Muscle of leg (tissue), 11 donors: ENCODE measurements around the gene MVB12B. TPM values are rescaled to one million over a fixed set of nuclear protein-coding genes. Genes with fewer than 3 reads are reported as not detected.
A peak's percentile ranks its signal among the peaks of the same experiment; 100 is the strongest.

Source experiments
- DNase-seq: peaks from one replicate; pipeline ENCODE4 v3.0.0; 2013
- H3K27ac ChIP-seq: one replicate; pipeline ENCODE4 v1.5.1; 2013; ENCODE audit warnings: mild to moderate bottlenecking, low read length, control low read depth
- H3K27me3 ChIP-seq: one replicate; pipeline ENCODE4 v1.6.1; 2013; ENCODE audit warnings: low read length; ENCODE audit not compliant: control insufficient read depth, insufficient read depth
- H3K36me3 ChIP-seq: one replicate; pipeline ENCODE4 v1.6.1; 2013; ENCODE audit warnings: low read length; ENCODE audit not compliant: control insufficient read depth, insufficient read depth
- H3K4me1 ChIP-seq: one replicate; pipeline ENCODE4 v1.6.1; 2013; ENCODE audit warnings: low read length; ENCODE audit not compliant: control insufficient read depth, insufficient read depth
- H3K4me3 ChIP-seq: one replicate; pipeline ENCODE4 v1.5.1; 2013; ENCODE audit warnings: low read length, control low read depth
- H3K9me3 ChIP-seq: replicated peaks from 2 replicates; pipeline ENCODE4 v1.6.1; 2013; ENCODE audit warnings: low read depth, low read length; ENCODE audit not compliant: control insufficient read depth
- WGBS: methylation state at CpG from one replicate; pipeline ENCODE4 v1.1.5; 2013; ENCODE audit warnings: missing lambda C conversion rate; ENCODE audit not compliant: insufficient coverage; 5-methylcytosine and 5-hydroxymethylcytosine counted together
- polyA plus RNA-seq, 8 donors: library from polyadenylated mRNA; unstranded; fragments of 120-200 nt; gene quantifications; one replicate each; pipeline versions ENCODE4 v1.2.1 to v1.2.3, GENCODE V29; 2013; ENCODE audit warnings: inconsistent platforms in 1 of 8, low replicate concordance in 1 of 8; ENCODE audit not compliant: insufficient read length in 8 of 8, insufficient read depth in 1 of 8
- total RNA-seq: library from RNA; stranded (reverse); fragments of 120-200 nt; gene quantifications from one replicate; pipeline ENCODE4 v1.2.4, GENCODE V29; 2013

MVB12B gene
- total and polyA plus RNA-seq, 9 donors = 11.3 to 16.7 (median 15.4) TPM

GRCh38 chr9:126478216-126478981 is 151.8 kb downstream of the MVB12B start:
- WGBS = 87% methylated on average over 7 of the region's 8 CpGs

DNA sequence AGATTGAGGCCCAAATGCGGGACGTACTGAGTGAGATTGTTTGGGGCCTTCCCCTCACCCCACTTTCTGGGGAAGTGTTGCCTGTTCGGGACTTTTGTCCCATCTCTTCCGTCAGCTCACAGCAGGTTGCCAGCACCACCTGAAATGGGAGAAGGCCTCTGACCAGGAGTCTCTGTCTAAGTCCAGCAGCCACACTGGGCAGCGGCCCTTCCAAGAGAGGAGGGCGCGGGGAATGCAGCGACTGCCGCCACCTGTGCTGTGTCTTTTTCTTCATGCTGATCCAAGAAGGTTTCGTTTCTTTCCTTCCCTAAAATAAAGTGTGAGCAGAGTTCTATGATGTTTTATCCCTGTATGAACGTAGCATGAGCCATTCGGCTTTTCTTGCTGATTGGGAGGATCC is 152.9 kb downstream of the MVB12B start:
- Histone ChIP-seq H3K27ac (no peak overlapping the region), H3K4me1 (peaks cover 16% of the 10 kb centered on the region), H3K4me3 (no peak overlapping the region), H3K9me3 (no peaks in the 10 kb centered on the region), H3K36me3 (peaks cover 16% of the 10 kb centered on the region), H3K27me3 (no peaks in the 10 kb centered on the region)
- WGBS = 84% methylated on average over 10 of the region's 12 CpGs
- DNase-seq = no peak

More at GRCh38 chr9:126478216-126478981, 151.8 kb downstream of the MVB12B start:
- Histone ChIP-seq H3K4me1 (peaks cover 27% of the 10 kb centered on the region), H3K4me3 (no peak overlapping the region), H3K27ac (no peak overlapping the region), H3K36me3 (peaks cover 7% of the 10 kb centered on the region), H3K9me3 (no peaks in the 10 kb centered on the region), H3K27me3 (no peaks in the 10 kb centered on the region)
- no peak for DNase-seq

DNA sequence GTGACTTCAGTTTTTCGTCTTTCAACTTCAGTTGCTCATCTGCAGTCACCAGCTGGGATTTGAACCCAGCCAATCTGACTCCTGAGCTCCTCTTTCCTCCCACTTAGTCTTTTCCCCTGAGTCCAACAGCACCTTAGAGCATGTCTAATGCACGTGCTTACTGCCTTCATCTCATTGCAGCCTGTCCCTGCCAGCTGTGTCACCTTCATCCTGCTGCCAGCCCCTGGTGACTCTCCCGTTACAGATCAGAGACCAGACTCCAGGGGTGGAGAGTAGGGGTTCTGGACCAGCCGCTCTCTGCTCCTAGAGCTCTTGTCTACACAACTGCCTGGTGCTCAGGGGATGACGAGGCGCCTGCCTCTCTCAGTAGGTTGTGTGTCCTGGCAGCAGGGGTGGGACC is 154.2 kb downstream of the MVB12B start:
- Histone ChIP-seq H3K36me3 (peaks cover 16% of the 10 kb centered on the region), H3K27ac (no peak overlapping the region), H3K9me3 (no peaks in the 10 kb centered on the region), H3K27me3 (no peaks in the 10 kb centered on the region), H3K4me3 (no peak overlapping the region), H3K4me1 (peaks cover 13% of the 10 kb centered on the region)
- 64% methylated on average over 4 of the region's 6 CpGs for WGBS
- DNase-seq = no peak

- Histone ChIP-seq H3K36me3 (peaks cover 16% of the 10 kb centered on the region), H3K27ac (no peak overlapping the region), H3K4me3 (no peak overlapping the region), H3K27me3 (no peaks in the 10 kb centered on the region), H3K4me1 (peaks cover 13% of the 10 kb centered on the region), H3K9me3 (no peaks in the 10 kb centered on the region)
- DNase-seq = no peak
- 75% methylated on average over 13 of the region's 13 CpGs for WGBS
Observed at GRCh38 chr9:126481862-126482261, 155.2 kb downstream of the MVB12B start.

DNA sequence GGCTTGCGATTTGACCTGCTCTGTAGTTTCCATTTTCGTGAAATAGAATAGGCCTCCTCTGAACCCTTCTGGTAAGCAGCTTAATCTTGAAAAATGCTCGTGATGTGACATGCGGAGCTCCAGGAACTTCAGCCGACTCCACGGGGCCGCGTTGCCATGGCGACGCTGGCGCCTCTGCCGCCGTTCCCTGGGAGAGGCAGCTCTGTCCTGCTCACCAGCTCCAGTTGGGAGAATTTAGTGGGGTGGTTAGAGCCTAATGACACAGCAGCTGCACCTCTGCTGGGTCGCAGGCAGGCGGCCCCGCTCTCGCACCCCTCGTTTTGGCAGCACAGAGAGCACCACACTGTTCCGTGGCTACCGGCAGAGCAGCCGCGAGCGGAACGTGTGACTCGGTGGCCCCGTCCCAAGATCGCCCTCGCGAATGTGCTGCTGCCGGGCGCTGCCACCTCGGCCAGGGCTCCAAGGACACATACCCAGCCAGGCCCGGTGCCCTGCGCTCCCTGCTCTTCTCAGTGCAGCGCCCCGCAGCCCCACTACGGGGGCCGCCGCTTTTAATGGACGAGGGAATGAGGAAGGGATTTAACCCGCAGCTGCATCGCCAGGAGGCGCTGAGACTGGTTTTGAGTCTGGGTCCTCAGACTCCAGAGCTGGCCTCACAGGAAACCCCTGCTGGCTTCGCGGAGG is 155.9 kb downstream of the MVB12B start:
- no peak overlapping the region for H3K4me3 ChIP-seq
- H3K27me3 ChIP-seq = no peaks in the 10 kb centered on the region
- peaks cover 16% of the 10 kb centered on the region for H3K36me3 ChIP-seq
- no peaks in the 10 kb centered on the region for H3K9me3 ChIP-seq
- DNase-seq = peak; percentile 92
- 22% methylated on average over 40 of the region's 45 CpGs for WGBS
- H3K4me1 ChIP-seq = peaks cover 13% of the 10 kb centered on the region
- peak overlapping the region; percentile 8 for H3K27ac ChIP-seq

DNA sequence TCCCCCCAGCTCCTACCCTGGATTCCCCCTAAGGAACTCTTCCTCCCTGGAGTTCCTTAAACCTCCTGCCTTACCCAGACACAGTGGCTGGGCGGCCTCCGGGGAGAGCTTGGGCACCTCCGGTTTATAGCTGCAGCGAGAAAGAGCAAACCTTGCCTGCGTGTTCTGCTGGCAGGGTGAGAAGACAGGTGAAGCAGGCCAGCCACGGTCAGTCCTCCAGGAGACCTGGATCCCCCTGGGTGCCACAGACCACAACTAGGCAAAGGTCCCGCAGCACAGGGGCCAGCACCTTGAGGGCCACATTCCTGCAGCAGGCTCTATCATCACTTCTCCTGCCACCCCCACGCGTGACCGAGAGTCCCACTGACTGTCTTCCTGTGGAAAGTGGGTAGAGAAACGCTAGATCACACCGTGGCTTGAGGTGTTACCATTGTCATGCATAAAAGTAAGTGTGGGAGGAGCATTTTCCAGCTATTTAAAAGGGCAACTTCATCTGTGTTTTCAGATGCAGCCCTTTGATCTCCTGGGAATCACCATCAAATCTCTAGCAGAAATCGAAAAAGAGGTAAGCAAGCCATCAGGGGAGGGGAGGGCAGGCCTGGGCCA is 156.9 kb downstream of the MVB12B start:
- no peak for DNase-seq
- Histone ChIP-seq H3K4me1 (peaks cover 14% of the 10 kb centered on the region), H3K36me3 (peaks cover 16% of the 10 kb centered on the region), H3K27me3 (no peaks in the 10 kb centered on the region), H3K4me3 (no peak overlapping the region), H3K9me3 (no peaks in the 10 kb centered on the region), H3K27ac (no peak overlapping the region)
- 73% methylated on average over 6 of the region's 13 CpGs for WGBS

- Histone ChIP-seq H3K4me3 (no peak overlapping the region), H3K4me1 (peaks cover 17% of the 10 kb centered on the region), H3K36me3 (peaks cover 15% of the 10 kb centered on the region), H3K27ac (no peak overlapping the region), H3K27me3 (peaks cover 3% of the 10 kb centered on the region), H3K9me3 (no peaks in the 10 kb centered on the region)
- no peak for DNase-seq
- WGBS = 67% methylated on average over 4 of the region's 6 CpGs
Observed at GRCh38 chr9:126485662-126486061, 159.0 kb downstream of the MVB12B start.

DNA sequence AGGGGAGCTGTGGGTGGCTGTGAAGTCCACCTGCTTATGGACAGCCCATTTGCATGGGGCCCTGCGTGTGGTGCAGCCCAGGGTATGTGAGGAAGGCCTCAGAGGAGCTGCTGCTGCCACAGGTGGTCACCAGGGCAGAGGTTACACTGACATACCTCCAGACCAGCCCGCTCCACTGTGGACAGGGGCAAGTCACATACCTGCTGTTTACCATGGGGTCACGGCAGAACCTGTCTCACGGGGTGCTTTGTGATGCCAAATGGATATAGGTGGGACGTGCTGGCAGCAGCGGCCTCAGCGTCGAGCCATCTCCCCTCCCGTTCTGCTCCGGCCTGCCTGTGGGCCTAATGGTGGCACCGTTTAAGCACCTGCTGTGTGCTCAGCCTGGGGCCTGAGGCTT is 159.6 kb downstream of the MVB12B start:
- Histone ChIP-seq H3K36me3 (peaks cover 13% of the 10 kb centered on the region), H3K4me1 (peaks cover 17% of the 10 kb centered on the region)
- WGBS = 84% methylated on average over 10 of the region's 11 CpGs

GRCh38 chr9:126487856-126488255 is 161.2 kb downstream of the MVB12B start:
- H3K27me3 ChIP-seq = peaks cover 3% of the 10 kb centered on the region
- no peak overlapping the region for H3K27ac ChIP-seq
- 83% methylated on average over 11 of the region's 12 CpGs for WGBS
- no peaks in the 10 kb centered on the region for H3K9me3 ChIP-seq
- H3K4me3 ChIP-seq = no peak overlapping the region
- H3K36me3 ChIP-seq = peaks cover 14% of the 10 kb centered on the region
- H3K4me1 ChIP-seq = peaks cover 5% of the 10 kb centered on the region
- DNase-seq = no peak

More for the DNA sequence above, 159.6 kb downstream of the MVB12B start:
- no peak for DNase-seq
- no peak overlapping the region for H3K27ac ChIP-seq
- no peaks in the 10 kb centered on the region for H3K9me3 ChIP-seq
- no peak overlapping the region for H3K4me3 ChIP-seq
- H3K27me3 ChIP-seq = peaks cover 3% of the 10 kb centered on the region

GRCh38 chr9:126488310-126488709 is 161.7 kb downstream of the MVB12B start:
- Histone ChIP-seq H3K4me1 (peaks cover 4% of the 10 kb centered on the region), H3K27me3 (peaks cover 3% of the 10 kb centered on the region), H3K36me3 (peaks cover 14% of the 10 kb centered on the region), H3K4me3 (no peak overlapping the region), H3K9me3 (no peaks in the 10 kb centered on the region), H3K27ac (no peak overlapping the region)
- WGBS = 66% methylated on average over 8 of the region's 8 CpGs
- DNase-seq = no peak
